HG03460 (cell line): ENCODE data around the gene GLG1.

Experiments used
- ATAC-seq: cut with Tn5 transposase; IDR thresholded peaks from one replicate; pipeline ENCODE4 v1.9.1; 2021; ENCODE audit not compliant: unreplicated experiment

The GLG1 gene

DNA sequence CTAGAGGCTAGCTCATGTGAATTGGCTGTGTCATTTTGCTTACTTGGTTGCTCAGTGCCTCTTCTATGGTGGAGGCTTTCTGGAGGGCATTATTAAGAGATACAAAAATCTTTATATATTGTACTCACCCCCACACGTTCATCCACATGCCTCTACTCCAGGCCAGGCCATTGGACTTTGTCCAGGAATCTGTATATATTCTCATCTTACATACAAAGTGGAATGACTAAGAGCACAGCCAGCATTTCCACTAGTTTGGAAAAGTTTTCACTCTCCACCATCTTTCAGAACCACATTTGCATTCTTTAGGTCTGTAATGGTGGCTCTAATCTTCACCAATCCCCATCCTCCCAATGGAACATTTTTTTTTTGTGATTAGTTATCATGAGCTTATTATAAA lies 4.8 kb upstream of the GLG1 start:
- ATAC-seq = no peak

DNA sequence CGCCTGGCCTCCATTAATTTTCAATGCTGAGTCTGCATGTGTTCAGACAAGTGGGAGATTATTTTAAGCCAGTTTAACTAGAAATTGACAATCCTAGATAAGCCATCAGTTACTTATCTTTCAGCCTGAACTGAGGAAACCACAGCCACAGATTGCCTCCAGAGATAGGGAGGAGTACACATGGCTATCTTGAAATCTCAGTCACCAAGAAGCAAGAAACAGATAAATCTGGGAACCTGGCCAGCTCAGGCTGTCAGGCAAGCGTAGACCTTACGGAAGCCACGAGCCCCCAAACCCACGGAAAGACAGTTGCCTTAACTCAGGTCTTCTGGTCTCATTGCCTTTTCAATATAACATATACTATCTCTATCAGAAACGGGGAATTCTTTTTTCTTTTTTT lies 2.0 kb upstream of the GLG1 start:
- ATAC-seq = no peak

DNA sequence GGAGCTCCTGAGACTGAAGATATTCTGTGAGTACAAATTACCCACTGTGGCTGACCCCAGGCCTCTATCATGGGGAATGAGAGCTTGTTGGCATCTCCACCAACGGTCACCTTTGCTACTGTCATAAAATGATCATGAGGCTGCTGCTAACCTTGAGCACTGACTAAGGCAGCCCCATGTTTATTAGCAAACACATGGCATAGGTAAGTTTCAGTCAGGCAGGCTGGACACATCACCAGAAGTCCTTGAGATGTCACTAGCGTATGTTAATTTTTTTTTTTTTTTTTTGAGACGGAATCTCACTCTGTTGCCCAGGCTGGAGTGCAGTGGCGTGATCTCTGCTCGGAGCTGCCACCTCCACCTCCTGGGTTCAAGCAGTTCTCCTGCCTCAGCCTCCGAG lies 1.5 kb upstream of the GLG1 start:
- ATAC-seq = no peak

DNA sequence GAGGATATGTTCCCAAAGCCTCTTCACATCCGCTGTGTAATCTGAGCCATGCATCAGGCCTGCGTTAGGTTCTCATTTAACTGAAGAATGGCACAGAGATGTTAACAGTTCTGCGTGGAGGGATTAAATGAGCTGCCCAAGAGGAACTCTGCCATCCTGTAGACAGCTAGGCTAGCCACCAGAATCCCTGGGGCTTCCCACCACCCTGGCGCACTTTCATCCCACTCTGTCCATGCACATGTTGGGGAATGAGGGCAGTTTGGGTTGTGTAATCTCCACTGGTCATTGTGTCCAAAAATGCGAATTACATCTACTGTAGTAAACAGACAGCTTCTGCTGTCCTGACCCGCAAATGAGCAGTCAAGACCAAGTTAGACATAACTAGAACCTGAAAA lies 1.0 kb upstream of the GLG1 start:
- ATAC-seq = no peak

DNA sequence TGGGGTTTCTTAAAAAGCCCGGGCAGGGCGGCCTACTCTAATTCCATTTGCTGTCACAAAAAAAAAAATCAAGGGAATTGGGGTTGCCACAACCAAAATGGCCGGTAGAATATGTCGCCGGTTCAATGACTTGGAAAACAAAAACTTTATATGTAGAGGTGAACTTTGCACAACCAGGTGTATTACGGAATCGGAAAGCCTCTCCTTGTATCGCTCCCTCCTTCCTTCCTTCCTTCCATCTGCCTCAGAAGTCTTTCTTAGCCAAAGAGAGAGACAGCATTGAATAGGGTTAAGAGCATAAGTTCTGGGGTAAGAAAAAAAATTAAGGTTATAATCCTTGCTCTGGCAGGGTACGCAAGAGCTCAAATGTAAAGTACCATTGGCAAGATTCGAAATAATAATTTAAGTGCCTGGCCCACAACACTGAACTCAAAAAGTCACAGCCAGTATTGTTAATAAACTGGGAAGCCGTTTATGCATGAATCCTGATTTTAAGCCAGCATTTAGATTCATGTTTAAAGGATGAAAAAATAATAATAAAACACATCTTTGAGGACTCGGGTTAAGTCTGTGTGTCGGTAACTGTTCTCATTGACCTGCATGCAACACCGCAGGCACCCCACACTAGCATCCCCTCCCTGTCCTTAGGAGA lies 522 bp upstream of the GLG1 start:
- peak; percentile 24 for ATAC-seq

DNA sequence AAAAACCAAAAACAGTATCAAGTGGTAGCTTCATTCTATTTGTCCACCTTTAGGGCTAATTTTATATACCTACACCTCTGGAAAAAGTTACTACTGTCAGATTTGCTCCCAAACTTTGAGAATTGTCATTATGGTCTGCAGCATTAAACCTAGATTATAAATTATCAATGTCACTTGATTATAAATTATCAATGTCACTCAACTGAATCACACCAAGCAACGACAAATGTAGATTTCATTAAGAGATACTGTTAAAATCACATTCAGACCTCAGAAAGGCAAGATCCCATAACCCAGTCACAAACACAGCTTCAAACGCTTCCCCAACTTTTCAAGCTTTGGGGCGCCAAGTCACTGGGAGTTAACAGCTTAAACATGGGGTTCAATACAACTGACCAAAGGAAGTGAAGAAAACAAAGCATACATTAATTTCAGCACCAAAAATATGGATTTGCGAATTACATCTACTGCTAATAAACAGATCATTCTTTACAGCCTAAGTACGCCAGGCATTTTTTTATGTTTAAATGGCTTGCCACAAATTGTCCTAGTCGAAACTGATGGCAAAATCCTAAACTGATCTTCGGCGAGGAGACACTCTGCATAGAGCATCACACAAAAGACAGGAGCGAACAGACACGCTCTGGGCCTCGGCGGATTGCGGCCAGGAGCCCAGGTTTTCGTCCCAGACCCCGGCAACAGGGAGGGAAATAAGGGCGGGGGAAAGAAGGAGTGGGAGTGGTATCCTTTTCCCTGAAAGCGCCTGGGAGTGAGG lies 981 bp downstream of the GLG1 start:
- ATAC-seq = peak; percentile 7

DNA sequence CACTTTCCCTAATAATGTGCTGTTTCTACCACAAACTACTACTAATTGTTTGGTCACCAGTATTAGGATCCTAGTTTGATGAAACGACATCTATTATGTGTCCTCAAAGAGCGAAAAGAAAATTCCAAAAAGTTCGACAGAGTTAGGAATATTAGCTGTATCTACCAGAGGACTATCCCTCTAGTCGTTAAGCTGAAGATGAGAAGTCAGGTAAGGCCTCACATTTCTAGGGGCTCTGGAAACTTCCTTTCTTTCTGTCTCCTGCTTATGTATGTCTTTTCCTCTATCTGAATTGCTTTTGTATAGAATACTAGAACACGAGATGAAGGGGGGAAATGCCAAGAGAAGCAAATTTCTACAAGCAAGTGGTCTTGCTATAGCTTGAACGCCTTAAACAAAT lies 1.6 kb downstream of the GLG1 start:
- no peak for ATAC-seq

DNA sequence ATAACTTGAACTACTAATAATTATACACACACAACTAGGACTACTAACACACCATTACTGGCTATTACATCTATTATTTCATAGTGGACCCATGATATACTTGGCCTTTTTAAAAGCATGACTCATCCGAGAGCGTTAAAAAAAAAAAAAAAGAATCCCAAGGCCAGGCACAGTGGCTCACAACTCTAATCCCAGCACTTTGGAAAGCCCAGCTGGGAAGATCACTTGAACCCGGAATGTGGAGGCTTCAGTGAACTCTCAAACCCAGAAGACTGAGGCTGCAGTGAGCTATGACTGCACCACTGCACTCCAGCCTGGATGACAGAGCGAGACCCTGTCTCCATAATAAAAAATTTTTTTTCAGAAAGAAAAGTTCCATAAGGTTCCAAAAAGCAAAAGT lies 3.1 kb downstream of the GLG1 start:
- no peak for ATAC-seq

DNA sequence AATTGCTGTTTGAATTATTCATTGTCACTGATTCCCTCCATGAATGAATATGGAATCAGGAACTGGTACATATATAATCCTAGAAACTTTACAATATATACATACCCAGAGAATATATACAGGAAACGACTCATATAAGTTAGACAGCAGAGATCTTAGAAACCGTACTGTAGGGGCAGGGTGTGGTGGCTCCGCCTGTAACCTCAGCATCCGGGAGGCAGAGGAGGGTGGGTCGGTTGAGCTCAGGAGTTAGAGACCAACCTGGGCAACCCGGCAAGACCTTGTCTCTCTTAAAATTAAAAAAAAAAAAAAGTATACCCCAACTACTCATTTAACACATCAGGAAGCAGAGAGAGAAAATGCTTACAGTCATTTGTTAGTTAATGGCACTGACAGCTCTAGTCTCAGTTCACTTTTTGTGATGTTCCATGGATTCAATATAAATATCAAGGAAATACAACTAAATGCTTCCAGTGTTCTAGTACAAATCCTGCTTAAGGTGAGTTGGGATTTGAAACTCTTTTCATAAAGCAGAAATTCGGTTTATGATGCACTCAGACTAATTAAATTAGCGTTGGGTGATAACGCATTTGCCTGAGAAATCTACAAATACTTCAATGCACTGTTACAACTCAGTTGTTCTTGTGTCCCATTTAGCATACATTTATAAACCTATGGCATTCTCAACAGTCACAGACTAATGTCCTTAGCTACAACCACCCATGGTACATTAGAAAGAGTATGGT lies 5.6 kb downstream of the GLG1 start:
- ATAC-seq = peak; percentile 84

DNA sequence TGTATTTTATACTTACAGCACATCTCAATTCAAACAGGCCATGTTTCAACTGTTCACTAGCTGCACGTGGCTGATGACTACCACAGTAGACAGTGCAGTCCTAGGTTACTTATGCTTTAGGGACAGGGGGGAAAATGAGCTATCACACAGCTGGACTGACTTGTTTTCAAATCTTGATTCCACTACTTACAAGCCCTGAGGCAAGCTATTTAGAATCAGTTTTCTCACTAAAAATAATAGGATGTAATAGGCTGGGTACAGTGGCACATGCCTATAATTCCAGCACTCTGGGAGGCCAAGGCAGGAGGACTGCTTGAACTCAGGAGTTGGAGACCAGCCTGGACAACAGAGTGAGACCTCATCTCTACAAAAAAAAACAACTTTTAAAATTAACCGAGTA lies 10.3 kb downstream of the GLG1 start:
- ATAC-seq = no peak

DNA sequence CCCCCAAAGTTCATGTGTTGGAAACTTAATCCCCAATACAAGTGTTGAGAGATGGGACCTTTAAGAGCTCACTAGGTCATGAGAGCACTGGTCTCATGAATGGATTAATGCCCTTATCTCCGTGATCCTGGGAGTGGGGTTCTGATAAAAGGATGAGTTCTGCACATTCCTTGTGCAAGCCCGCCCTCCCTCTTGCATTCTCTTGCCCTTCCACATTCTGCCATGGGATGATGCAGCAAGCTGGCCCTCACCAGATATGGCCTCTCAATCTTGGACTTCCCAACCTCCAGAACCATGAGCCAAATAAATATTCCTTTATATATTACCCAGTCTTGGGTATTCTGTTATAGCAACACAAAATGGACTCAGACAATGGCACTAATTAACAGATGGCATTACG lies 14.1 kb downstream of the GLG1 start:
- ATAC-seq = no peak

DNA sequence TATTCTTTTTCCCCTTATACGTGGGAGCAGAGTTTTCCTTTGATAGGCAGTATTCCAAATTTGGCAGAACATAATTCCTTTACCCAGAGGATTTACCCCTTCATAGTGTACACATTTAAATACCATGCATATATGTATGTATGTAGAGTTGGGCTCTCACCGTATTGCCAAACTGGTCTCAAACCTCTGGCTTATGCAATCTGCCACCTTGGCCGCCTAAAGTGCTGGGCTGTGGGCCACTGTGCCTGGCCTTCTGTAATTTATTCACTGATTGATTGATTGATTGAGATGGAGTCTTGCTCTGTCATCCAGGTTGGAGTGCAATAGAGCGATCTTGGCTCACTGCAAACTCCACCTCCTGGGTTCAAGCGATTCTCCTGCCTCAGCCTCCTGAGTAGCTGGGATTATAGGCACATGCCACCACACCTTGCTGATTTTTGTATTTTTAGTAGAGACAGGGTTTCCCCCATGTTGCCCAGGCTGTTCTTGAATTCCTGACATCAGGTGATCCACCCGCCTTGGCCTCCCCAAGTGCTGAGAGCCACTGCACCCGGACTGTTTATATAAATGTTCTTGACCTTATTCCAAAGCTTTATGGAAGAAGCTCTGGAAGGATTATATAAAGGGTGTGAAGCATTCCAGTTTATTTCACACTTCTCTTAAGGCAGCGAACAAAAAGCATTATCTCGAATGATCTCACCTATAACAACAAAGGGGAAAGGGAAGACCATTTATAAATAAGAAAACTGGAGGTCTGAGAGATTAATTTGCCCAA lies 14.9 kb downstream of the GLG1 start:
- no peak for ATAC-seq

DNA sequence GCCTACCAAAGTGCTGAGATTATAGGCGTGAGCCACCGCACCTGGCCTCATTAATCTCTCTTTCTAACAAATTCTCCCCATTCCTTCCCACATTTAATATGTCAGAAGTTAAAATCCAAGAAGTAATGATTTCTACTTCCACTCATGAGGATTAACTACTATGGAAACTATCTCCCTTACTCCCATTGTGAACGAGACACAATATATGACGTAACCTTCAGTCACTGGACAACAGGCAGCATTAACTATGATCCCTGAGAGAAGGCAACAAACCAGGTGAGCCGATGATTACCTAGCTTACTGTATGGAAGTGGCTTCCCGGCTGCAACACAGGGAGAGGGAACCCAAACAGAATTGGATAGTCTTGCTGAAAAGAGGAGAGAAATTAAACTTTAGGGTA lies 20.0 kb downstream of the GLG1 start:
- ATAC-seq = no peak

DNA sequence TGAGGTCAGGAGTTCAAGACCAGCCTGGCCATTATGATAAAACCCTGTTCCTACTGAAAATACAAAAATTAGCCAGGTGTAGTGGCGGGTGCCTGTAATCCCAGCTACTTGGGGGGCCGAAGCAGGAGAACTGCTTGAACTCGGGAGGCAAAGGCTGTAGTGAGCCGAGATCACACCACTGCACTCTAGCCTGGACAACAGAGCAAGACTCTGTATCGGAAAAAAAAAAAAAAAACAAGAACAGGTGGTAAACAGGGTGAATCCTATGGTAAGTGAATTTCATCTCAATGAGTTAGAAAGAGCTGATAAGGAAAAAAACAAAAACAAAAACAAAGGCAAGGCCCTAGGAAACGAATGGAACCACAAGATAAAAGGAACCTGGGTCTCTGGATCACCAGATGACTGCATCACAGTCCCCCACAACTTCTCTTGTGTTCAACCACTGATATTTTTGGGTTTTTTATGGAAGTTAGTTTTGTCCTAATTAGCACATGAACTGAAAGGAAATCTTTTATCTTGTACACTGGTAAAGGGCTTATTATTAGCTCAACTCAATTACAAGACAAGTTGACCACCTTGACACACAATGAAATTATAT lies 21.0 kb downstream of the GLG1 start:
- no peak for ATAC-seq

DNA sequence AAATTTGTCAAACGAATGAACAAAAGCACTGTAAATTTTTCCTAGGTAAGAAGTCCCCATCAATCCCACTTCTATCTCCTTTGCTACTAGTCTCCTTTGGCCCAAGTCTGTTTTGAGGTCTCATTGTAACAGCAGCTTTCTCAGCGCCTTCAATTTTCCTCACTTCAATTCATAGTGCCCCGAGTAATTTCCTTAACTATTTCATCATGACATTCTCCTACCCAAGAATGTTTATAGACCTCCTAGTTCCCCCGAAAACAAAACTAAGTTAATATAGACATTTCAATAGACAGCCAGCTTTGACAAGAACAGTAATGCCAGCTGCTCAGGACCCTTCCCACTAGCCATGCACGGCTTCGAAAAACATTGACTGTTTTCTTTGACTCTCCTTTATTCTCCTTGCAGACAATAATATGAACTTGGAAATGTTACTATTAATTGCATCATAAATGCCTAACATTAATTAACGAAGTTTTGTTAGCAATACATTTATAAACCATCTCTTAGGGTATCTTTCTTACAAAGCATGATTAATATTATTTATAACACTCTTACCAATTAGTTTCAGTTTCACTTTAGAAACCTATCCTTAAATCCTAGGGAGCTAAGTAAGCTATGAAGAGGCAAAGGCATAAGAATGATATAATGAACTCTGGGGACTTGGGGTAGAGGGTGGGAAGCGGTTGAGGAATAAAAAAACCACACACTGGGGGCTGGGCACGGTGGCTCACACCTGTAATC lies 22.8 kb downstream of the GLG1 start:
- ATAC-seq = no peak

DNA sequence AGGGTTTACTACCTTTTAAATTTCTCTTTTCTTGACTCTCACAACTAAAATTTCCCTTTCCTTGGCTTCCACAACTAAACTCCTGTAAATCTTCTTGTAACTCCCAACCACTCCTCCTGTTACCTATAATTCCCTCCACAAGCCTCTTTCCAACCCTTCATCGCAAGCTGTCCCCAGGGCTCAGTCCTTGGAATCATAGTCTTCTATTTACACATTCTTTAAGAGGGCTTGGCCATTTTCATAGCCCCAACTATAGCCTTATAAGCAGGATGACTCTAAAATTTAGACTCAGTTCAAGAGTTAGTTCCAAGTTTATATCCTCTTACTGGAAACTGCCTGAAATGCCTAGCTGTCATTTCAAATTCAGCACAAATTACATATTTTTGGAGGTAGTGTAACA lies 23.9 kb downstream of the GLG1 start:
- no peak for ATAC-seq

DNA sequence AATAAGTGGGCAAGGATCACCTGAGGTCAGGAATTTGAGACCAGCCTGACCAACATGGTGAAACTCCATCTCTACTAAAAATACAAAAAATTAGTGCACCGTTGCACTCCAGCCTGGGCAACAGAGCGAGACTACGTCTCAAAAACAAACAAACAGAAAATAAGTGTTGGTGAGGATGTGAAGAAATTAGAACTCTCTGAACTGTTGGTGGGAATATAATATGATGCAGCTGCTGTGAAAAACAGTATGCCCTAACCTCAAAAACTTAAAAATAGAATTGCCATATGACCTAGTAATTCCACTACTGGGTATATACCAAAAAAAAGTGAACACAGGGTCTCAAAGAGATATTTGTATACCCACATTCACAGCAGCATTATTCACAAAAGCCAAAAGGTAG lies 26.1 kb downstream of the GLG1 start:
- ATAC-seq = no peak

DNA sequence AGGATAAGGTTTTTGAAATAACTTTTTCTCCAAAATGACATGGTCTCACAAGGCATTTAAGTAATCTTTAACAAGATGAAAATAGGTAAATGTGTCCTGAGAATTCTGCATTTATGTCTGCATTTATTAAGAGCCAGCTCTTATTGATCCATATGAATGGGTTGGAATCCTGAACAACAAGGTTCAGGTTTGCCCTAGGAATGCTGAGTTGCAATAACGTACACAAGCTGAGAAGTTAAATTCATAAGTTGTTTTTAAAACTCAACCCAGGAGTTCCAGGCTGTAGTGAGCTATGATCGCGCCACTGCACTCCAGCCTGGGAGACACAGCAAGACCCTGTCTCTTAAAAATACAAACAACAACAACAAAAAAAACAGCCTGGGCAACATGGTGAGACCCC lies 28.1 kb downstream of the GLG1 start:
- ATAC-seq = no peak

DNA sequence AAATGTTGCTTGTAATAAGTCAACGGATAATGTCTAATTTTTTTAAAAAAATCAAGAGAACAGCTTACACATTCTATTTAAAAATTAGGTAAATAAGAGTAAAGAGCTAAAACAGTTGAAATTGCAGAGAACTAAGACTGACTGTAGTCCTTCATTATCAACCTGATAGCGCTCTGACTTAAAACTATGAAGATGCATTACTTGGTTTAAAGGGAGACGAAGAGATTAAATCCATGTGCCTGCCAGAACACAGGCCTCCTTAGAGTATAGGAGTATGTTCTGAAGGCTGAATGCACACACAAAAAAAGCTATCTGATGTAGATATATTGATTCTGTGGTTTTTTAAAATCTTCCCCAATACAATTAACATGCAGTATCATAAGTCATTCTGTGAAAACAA lies 28.5 kb downstream of the GLG1 start:
- ATAC-seq = no peak

DNA sequence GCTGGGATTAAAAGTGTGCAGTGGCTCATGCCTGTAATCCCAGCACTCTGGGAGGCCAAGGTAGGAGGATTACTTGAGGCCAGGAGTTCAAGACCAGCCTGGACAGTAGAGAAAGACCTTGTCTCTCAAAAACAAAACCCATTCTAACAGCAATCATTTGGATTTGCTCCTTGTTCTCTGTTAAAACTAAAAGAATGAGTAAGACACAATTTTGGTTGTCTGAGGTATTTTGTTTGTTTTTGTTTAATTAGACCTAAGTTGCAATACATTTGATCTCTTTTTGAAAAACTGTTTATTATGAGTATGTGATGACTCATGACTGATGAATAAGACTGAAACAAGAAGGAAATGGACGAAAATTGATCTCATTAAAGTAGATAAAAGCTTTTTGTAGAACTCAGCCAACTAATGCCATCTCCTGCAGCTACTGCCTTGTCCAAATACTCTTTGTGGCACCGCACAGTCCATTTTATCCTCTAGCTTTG lies 29.0 kb downstream of the GLG1 start:
- ATAC-seq = no peak
